GM12878 (cell line): ENCODE results near the gene COQ2. TPM values are rescaled to one million over a fixed set of nuclear protein-coding genes. Genes with fewer than 3 reads are reported as not detected.

Experiments
- CBX3 ChIP-seq: fragments of 200-600 bp; sonication (generic); IDR thresholded peaks from 2 replicates; pipeline ENCODE4 v1.6.1; 2016; ENCODE audit warnings: low read depth, borderline replicate concordance
- IKZF2 ChIP-seq, 2 experiments: fragments of 450-650 bp; IDR thresholded peaks; 2 replicates each; pipeline ENCODE4 v1.6.1; 2017; ENCODE audit warnings: mild to moderate bottlenecking in 2 of 2, moderate library complexity in 2 of 2
- KDM1A ChIP-seq: fragments of 200-600 bp; sonication (generic); IDR thresholded peaks from 2 replicates; pipeline ENCODE4 v1.6.1; 2016; ENCODE audit warnings: borderline replicate concordance
- MEF2A ChIP-seq: IDR thresholded peaks from 2 replicates; pipeline ENCODE4 v1.6.1; 2011; ENCODE audit warnings: low read depth, mild to moderate bottlenecking, low read length, moderate library complexity; ENCODE audit not compliant: insufficient read depth
- MEF2B ChIP-seq: fragments of 450-650 bp; IDR thresholded peaks from 2 replicates; pipeline ENCODE4 v1.6.1; 2018; ENCODE audit warnings: mild to moderate bottlenecking, moderate library complexity; ENCODE audit not compliant: partially characterized antibody, poor library complexity, severe bottlenecking
- MTA3 ChIP-seq: IDR thresholded peaks from 2 replicates; pipeline ENCODE4 v1.6.1; 2012; ENCODE audit warnings: low read length, inconsistent platforms, borderline replicate concordance
- NBN ChIP-seq: fragments of 450-650 bp; IDR thresholded peaks from 2 replicates; pipeline ENCODE4 v1.6.1; 2016
- NFIC ChIP-seq: IDR thresholded peaks from 2 replicates; pipeline ENCODE4 v1.6.1; 2012; ENCODE audit warnings: low read depth, mild to moderate bottlenecking, inconsistent platforms, low read length, moderate library complexity
- NR2F1 ChIP-seq: fragments of 450-650 bp; conservative IDR thresholded peaks from 2 replicates; pipeline ENCODE4 v1.6.1; 2017; ENCODE audit warnings: mild to moderate bottlenecking
- PKNOX1 ChIP-seq: fragments of 450-650 bp; IDR thresholded peaks from 2 replicates; pipeline ENCODE4 v1.6.1; 2016; ENCODE audit warnings: mild to moderate bottlenecking
- POU2F2 ChIP-seq: IDR thresholded peaks from 3 replicates; pipeline ENCODE4 v1.6.1; 2011; ENCODE audit warnings: low read depth, mild to moderate bottlenecking, low read length, borderline replicate concordance
- RAD21 ChIP-seq: IDR thresholded peaks from 2 replicates; pipeline ENCODE4 v1.6.1; 2011; ENCODE audit warnings: mild to moderate bottlenecking, low read depth, low read length, moderate library complexity; ENCODE audit not compliant: insufficient read depth
- RB1 ChIP-seq: fragments of 450-650 bp; formaldehyde crosslinking; IDR thresholded peaks from 2 replicates; pipeline ENCODE4 v1.6.1; 2017; ENCODE audit warnings: mild to moderate bottlenecking, borderline replicate concordance
- SKIL ChIP-seq: fragments of 450-650 bp; IDR thresholded peaks from 2 replicates; pipeline ENCODE4 v1.6.1; 2017; ENCODE audit warnings: mild to moderate bottlenecking, low read depth, inconsistent platforms; ENCODE audit not compliant: poor library complexity, severe bottlenecking
- SMC3 ChIP-seq: IDR thresholded peaks from 2 replicates; pipeline ENCODE4 v1.6.1; 2011; ENCODE audit warnings: low read length, improper control_type of control experiment, borderline replicate concordance
- SREBF1 ChIP-seq: IDR thresholded peaks from 2 replicates; pipeline ENCODE4 v1.6.1; 2012; ENCODE audit warnings: mild to moderate bottlenecking, low read length
- TAF1 ChIP-seq: IDR thresholded peaks from 2 replicates; pipeline ENCODE4 v1.6.1; 2011; ENCODE audit warnings: mild to moderate bottlenecking, low read depth, low read length, borderline replicate concordance
- TCF12 ChIP-seq: IDR thresholded peaks from 2 replicates; pipeline ENCODE4 v1.6.1; 2011; ENCODE audit warnings: low read depth, mild to moderate bottlenecking, low read length
- WRNIP1 ChIP-seq: IDR thresholded peaks from 2 replicates; pipeline ENCODE4 v1.6.1; 2011; ENCODE audit warnings: low read depth, low read length, improper control_type of control experiment, borderline replicate concordance
- YY1 ChIP-seq: IDR thresholded peaks from 2 replicates; pipeline ENCODE4 v1.6.1; 2011; ENCODE audit warnings: low read depth, mild to moderate bottlenecking, low read length
- ZBED1 ChIP-seq: IDR thresholded peaks from 2 replicates; pipeline ENCODE4 v1.6.1; 2016; ENCODE audit warnings: borderline replicate concordance
- ZZZ3 ChIP-seq: IDR thresholded peaks from 2 replicates; pipeline ENCODE4 v1.6.1; 2011; ENCODE audit warnings: low read depth; ENCODE audit not compliant: control insufficient read depth, insufficient read length
- polyA plus RNA-seq, 11 experiments: library from polyadenylated mRNA; depleted of rRNA in 4 of 11; unstranded in 6 of 11; stranded (reverse) in 5 of 11; fragments of >200 nt; fragmentation: Nextera tagmentation in 4 of 11; fragmentation: Illumina TruSeq in 1 of 11; extraction: Ambion mirVana in 4 of 11; extraction: Trizol in 1 of 11; gene quantifications; 1 replicate in 1 of 11; 2 replicates in 10 of 11; pipeline versions ENCODE4 v1.2.1 to v1.2.3, GENCODE V29; 2011 to 2016; ENCODE audit warnings: inconsistent platforms in 2 of 11, missing spikeins in 2 of 11, low read depth in 1 of 11
- total RNA-seq, 4 experiments: library from RNA; depleted of rRNA in 3 of 4; stranded (reverse); fragments of >200 nt in 3 of 4; fragmentation: Illumina TruSeq in 1 of 4; extraction: Trizol in 1 of 4; gene quantifications; 2 replicates each; pipeline versions ENCODE4 v1.2.1 to v1.2.3, GENCODE V29; 2013 to 2021

Gene COQ2
- total and polyA plus RNA-seq, 10 of the 15 experiments (the other 5 are each of a cell fraction or from before 2014, with no cell fraction given), result 5.0 to 46.7 (median 19.1) TPM

- TF ChIP-seq SKIL, result peak; percentile 37
- TF ChIP-seq PKNOX1, result 0 out of 2 replicates have a peak, but pooled peaks have one; percentile 12
- peak; percentile 48; the same call in 1 of the 2 replicates for TF ChIP-seq MEF2A
- no peak for TF ChIP-seq ZBED1
- TF ChIP-seq KDM1A, result no peak
- TF ChIP-seq MEF2B, result no peak
- peak; percentile 69 for TF ChIP-seq YY1
- TF ChIP-seq MTA3, result no peak
- no peak for TF ChIP-seq NFIC
- TF ChIP-seq IKZF2 (IDR thresholded peaks at IDR 0.05), result peak in 1 of 2 experiments; percentile 48; a peak in 2 of 4 replicates
- TF ChIP-seq SMC3, result peak; percentile 82; the same call in 1 of the 2 replicates
- no peak for TF ChIP-seq NR2F1
- TF ChIP-seq RB1, result 0 out of 2 replicates have a peak, but pooled peaks have one; percentile 51
- peak; percentile 93 for TF ChIP-seq RAD21
- TF ChIP-seq NBN, result 0 out of 2 replicates have a peak, but pooled peaks have one; percentile 35
- no peak for TF ChIP-seq SREBF1
- TF ChIP-seq TAF1, result no peak
- no peak for TF ChIP-seq CBX3
- peak; percentile 40; the same call in 1 of the 3 replicates for TF ChIP-seq POU2F2
- TF ChIP-seq TCF12, result no peak
- TF ChIP-seq ZZZ3, result no peak
- peak; percentile 61; the same call in 1 of the 2 replicates for TF ChIP-seq WRNIP1
- TF ChIP-seq, all 136 proteins: peak for 19
These were observed 31.7 kb downstream of the COQ2 start (continued) for GRCh38 chr4:83252782-83253405.
